ENCODE data around the gene CLK4. TPM values are rescaled to one million over a fixed set of nuclear protein-coding genes. Genes with fewer than 3 reads are reported as not detected.

CLK4 gene
- total RNA-seq, 1 donor from 2014 or later = 42.6 TPM

GRCh38 chr5:178564811-178565550 lies 61.9 kb downstream of the CLK4 start:
- DNase-seq (ENCODE audit: extremely low spot score, unreplicated experiment) = no peak
- Mint-ChIP-seq H3K9me3 (no peaks in the 10 kb centered on the region), H3K4me1 (ENCODE audit: unreplicated experiment) (peaks cover 37% of the 10 kb centered on the region), H3K27ac (no peak overlapping the region), H3K27me3 (peaks cover 38% of the 10 kb centered on the region), H3K36me3 (peaks cover 3% of the 10 kb centered on the region), H3K4me3 (no peak overlapping the region)
- TF ChIP-seq CTCF (conservative IDR thresholded peaks at IDR 0.05) = no peak

- DNase-seq (ENCODE audit: extremely low spot score, unreplicated experiment) = no peak
- TF ChIP-seq CTCF (conservative IDR thresholded peaks at IDR 0.05) = no peak
- Mint-ChIP-seq H3K27ac (no peak overlapping the region), H3K4me3 (no peak overlapping the region), H3K27me3 (peaks cover 39% of the 10 kb centered on the region), H3K9me3 (no peaks in the 10 kb centered on the region), H3K4me1 (ENCODE audit: unreplicated experiment) (peaks cover 38% of the 10 kb centered on the region), H3K36me3 (peaks cover 3% of the 10 kb centered on the region)
Measured at GRCh38 chr5:178564397-178564796, 62.5 kb downstream of the CLK4 start.

- DNase-seq (ENCODE audit: extremely low spot score, unreplicated experiment) = no peak
- H3K4me3 Mint-ChIP-seq = no peak overlapping the region
- H3K9me3 Mint-ChIP-seq = no peaks in the 10 kb centered on the region
- TF ChIP-seq CTCF (conservative IDR thresholded peaks at IDR 0.05) = no peak
- peaks cover 38% of the 10 kb centered on the region for H3K4me1 Mint-ChIP-seq (ENCODE audit: unreplicated experiment)
- peaks cover 3% of the 10 kb centered on the region for H3K36me3 Mint-ChIP-seq
- H3K27ac Mint-ChIP-seq = no peak overlapping the region
- H3K27me3 Mint-ChIP-seq = peaks cover 40% of the 10 kb centered on the region
Measured at GRCh38 chr5:178563621-178564020, 63.2 kb downstream of the CLK4 start.

- TF ChIP-seq CTCF (conservative IDR thresholded peaks at IDR 0.05) = no peak
- Mint-ChIP-seq H3K27me3 (peaks cover 34% of the 10 kb centered on the region), H3K36me3 (peaks cover 3% of the 10 kb centered on the region), H3K4me1 (ENCODE audit: unreplicated experiment) (peaks cover 32% of the 10 kb centered on the region), H3K27ac (no peak overlapping the region), H3K4me3 (no peak overlapping the region), H3K9me3 (no peaks in the 10 kb centered on the region)
- DNase-seq (ENCODE audit: extremely low spot score, unreplicated experiment) = no peak
Measured at GRCh38 chr5:178561746-178562264, 65.0 kb downstream of the CLK4 start.

- Mint-ChIP-seq H3K36me3 (peaks cover 3% of the 10 kb centered on the region), H3K27me3 (peaks cover 30% of the 10 kb centered on the region), H3K27ac (no peak overlapping the region), H3K9me3 (no peaks in the 10 kb centered on the region), H3K4me3 (no peak overlapping the region), H3K4me1 (ENCODE audit: unreplicated experiment) (peaks cover 32% of the 10 kb centered on the region)
- DNase-seq (ENCODE audit: extremely low spot score, unreplicated experiment) = no peak
- TF ChIP-seq CTCF (conservative IDR thresholded peaks at IDR 0.05) = no peak
Measured at GRCh38 chr5:178560911-178561310, 65.9 kb downstream of the CLK4 start.
